Sigmoid colon (tissue), 7 donors: ENCODE measurements around the gene CNN2. TPM values are rescaled to one million over a fixed set of nuclear protein-coding genes. Genes with fewer than 3 reads are reported as not detected.
"Not testable (repeated sequence)": the region's sequence is repeated elsewhere in the genome, so short reads cannot be mapped to it uniquely, and the experiment has no call there.

Experiments used
- DNase-seq: peaks from one replicate; pipeline ENCODE4 v3.0.0-alpha.2; 2019
- H3K27ac ChIP-seq, 4 donors: fragments of 200-600 bp; sonication (generic); one replicate each; pipeline ENCODE4 v1.5.1; 2016 to 2019; ENCODE audit warnings: mild to moderate bottlenecking in 1 of 4
- H3K27me3 ChIP-seq, 3 donors: fragments of 200-600 bp; sonication (generic); one replicate each; pipeline ENCODE4 v1.5.1; 2019; ENCODE audit warnings: mild to moderate bottlenecking in 1 of 3
- H3K36me3 ChIP-seq, 4 donors: fragments of 200-600 bp; sonication (generic); one replicate each; pipeline ENCODE4 v1.5.1; 2016 to 2019
- H3K4me1 ChIP-seq, 4 donors: fragments of 200-600 bp; sonication (generic); one replicate each; pipeline ENCODE4 v1.5.1; 2017 to 2019
- H3K4me3 ChIP-seq, 4 donors: fragments of 200-600 bp; sonication (generic); one replicate each; pipeline ENCODE4 v1.5.1; 2017 to 2019; ENCODE audit warnings: mild to moderate bottlenecking in 2 of 4, moderate library complexity in 1 of 4
- H3K9me3 ChIP-seq, 4 donors: fragments of 200-600 bp in 3 of 4; sonication (generic) in 3 of 4; one replicate each; pipeline versions ENCODE4 v1.5.1 to v1.6.1; 2013 to 2019
- EP300 ChIP-seq, 4 donors: sonication (generic); formaldehyde crosslinking; IDR thresholded peaks; one replicate each; pipeline ENCODE4 v1.6.1; 2017; ENCODE audit warnings: antibody characterized with exemption in 4 of 4
- POLR2A ChIP-seq, 2 donors: fragments of 450-650 bp; IDR thresholded peaks; one replicate each; pipeline ENCODE4 v1.6.1; 2016; ENCODE audit warnings: antibody characterized with exemption in 2 of 2, mild to moderate bottlenecking in 2 of 2, moderate library complexity in 2 of 2
- POLR2AphosphoS5 ChIP-seq, 4 donors: sonication (generic); formaldehyde crosslinking; IDR thresholded peaks; one replicate each; pipeline ENCODE4 v1.6.1; 2017; ENCODE audit warnings: antibody characterized with exemption in 4 of 4
- WGBS, 2 donors: extraction: QIAGEN DNeasy Blood & Tissue Kit; methylation state at CpG; one replicate each; pipeline ENCODE4 v1.1.7; 2013; 5-methylcytosine and 5-hydroxymethylcytosine counted together
- intact Hi-C: fragments of 100-400 bp; cut with DNase I; formaldehyde crosslinking; loops from one replicate; pipeline ENCODE4 v1.15.1; 2023
- polyA plus RNA-seq, 3 donors: library from polyadenylated mRNA; stranded (reverse); fragments of 200-250 nt; gene quantifications; one replicate each; pipeline ENCODE4 v1.2.3, GENCODE V29; 2013
- total RNA-seq, 4 donors: library from RNA; depleted of rRNA; stranded (reverse); fragments of >200 nt; gene quantifications; one replicate each; pipeline ENCODE4 v1.1.0, GENCODE V29; 2016
- TF ChIP-seq, protein P1 (sequence below), 4 experiments: fragments of 450-650 bp in 3 of 4; fragments of 200-600 bp in 1 of 4; IDR thresholded peaks; one replicate each; pipeline ENCODE4 v1.5.1; 2016 to 2019; ENCODE audit warnings: antibody characterized with exemption in 4 of 4, mild to moderate bottlenecking in 3 of 4, moderate library complexity in 2 of 4
- donor health status: healthy with polysubstance abuse.
- donor health status: Bipolar disorder and iron deficiency.
- donor health status: healthy.

CNN2 gene
- total and polyA plus RNA-seq, 7 donors, result 25.5 to 115 (median 48.0) TPM

- Histone ChIP-seq H3K4me3 (peak overlapping the region in 3 of 4 donors; percentile 66 to 86 (median 82)), H3K27ac (peak overlapping the region in 3 of 4 donors; percentile 92 to 96 (median 95)), H3K36me3 (peaks cover 0 to 5% (median 2%) of the 10 kb centered on the region in 4 donors), H3K4me1 (peaks cover 0 to 79% (median 71%) of the 10 kb centered on the region in 4 donors), H3K9me3 (no peaks in the 10 kb centered on the region), H3K27me3 (no peaks in the 10 kb centered on the region)
- TF ChIP-seq POLR2AphosphoS5 (IDR thresholded peaks at IDR 0.05) (no peak), POLR2A (IDR thresholded peaks at IDR 0.05) (no peak), EP300 (IDR thresholded peaks at IDR 0.05) (no peak)
- TF ChIP-seq, protein P1, sequence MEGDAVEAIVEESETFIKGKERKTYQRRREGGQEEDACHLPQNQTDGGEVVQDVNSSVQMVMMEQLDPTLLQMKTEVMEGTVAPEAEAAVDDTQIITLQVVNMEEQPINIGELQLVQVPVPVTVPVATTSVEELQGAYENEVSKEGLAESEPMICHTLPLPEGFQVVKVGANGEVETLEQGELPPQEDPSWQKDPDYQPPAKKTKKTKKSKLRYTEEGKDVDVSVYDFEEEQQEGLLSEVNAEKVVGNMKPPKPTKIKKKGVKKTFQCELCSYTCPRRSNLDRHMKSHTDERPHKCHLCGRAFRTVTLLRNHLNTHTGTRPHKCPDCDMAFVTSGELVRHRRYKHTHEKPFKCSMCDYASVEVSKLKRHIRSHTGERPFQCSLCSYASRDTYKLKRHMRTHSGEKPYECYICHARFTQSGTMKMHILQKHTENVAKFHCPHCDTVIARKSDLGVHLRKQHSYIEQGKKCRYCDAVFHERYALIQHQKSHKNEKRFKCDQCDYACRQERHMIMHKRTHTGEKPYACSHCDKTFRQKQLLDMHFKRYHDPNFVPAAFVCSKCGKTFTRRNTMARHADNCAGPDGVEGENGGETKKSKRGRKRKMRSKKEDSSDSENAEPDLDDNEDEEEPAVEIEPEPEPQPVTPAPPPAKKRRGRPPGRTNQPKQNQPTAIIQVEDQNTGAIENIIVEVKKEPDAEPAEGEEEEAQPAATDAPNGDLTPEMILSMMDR (IDR thresholded peaks at IDR 0.05), result no peak
- no peak for DNase-seq
- WGBS, 2 donors, result 48 to 64% methylated on average over 17 of the region's 17 CpGs
- intact Hi-C loops, result no loop called here
Observed at GRCh38 chr19:1018932-1019615, 7.3 kb upstream of the CNN2 start.

DNA sequence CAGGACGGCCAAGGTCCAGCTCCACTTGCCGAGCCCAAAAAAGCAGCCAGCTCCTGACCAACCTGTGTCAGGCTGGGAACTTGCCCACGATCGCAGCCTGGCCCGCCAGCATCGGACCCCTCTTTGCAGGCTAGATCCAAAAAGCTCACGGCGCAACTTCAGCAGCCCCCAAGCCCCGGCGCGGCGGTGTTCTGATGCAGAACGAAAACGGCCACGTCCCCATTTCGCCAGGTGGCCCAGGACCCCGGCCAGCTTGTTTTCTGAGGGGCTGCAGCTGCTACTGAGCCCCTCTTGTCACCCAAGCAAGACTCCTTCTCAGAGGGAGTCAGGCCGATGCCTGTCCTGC is 6.8 kb upstream of the CNN2 start:
- no peak for DNase-seq
- peak overlapping the region; percentile 66 to 97 (median 84) for H3K4me3 ChIP-seq
- peaks cover 0 to 79% (median 67%) of the 10 kb centered on the region in 4 donors for H3K4me1 ChIP-seq
- no peaks in the 10 kb centered on the region for H3K27me3 ChIP-seq
- TF ChIP-seq POLR2A (IDR thresholded peaks at IDR 0.05) (no peak), POLR2AphosphoS5 (IDR thresholded peaks at IDR 0.05) (no peak), EP300 (IDR thresholded peaks at IDR 0.05) (no peak)
- TF ChIP-seq, protein P1 (IDR thresholded peaks at IDR 0.05), result no peak
- 58 to 66% methylated on average over 18 of the region's 18 CpGs for WGBS, 2 donors
- no peaks in the 10 kb centered on the region for H3K9me3 ChIP-seq
- H3K27ac ChIP-seq, result peak overlapping the region in 3 of 4 donors; percentile 92 to 96 (median 95)
- H3K36me3 ChIP-seq, result peaks cover 0 to under 1% (median 0%) of the 10 kb centered on the region in 4 donors
- intact Hi-C loops, result no loop called here

GRCh38 chr19:1019980-1020867 is 6.2 kb upstream of the CNN2 start:
- no peaks in the 10 kb centered on the region for H3K36me3 ChIP-seq
- WGBS, 2 donors, result 1% methylated on average over 60 of the region's 60 CpGs
- no peaks in the 10 kb centered on the region for H3K27me3 ChIP-seq
- peak overlapping the region; percentile 92 to 96 (median 94) for H3K27ac ChIP-seq
- intact Hi-C loops, result loop anchor here (2.0 kb wide), 1 partner anchor 221 kb away; the partner anchor contains the start of gene ATP5F1D
- peaks cover 0 to 72% (median 61%) of the 10 kb centered on the region in 4 donors for H3K4me1 ChIP-seq
- no peaks in the 10 kb centered on the region for H3K9me3 ChIP-seq
- peak overlapping the region; percentile 66 to 97 (median 84) for H3K4me3 ChIP-seq
- TF ChIP-seq POLR2A (IDR thresholded peaks at IDR 0.05), result no peak
- TF ChIP-seq, protein P1 (IDR thresholded peaks at IDR 0.05), result no peak
- no peak for TF ChIP-seq POLR2AphosphoS5 (IDR thresholded peaks at IDR 0.05)
- TF ChIP-seq EP300 (IDR thresholded peaks at IDR 0.05), result no peak
- peak; percentile 81 for DNase-seq

- no peak for TF ChIP-seq POLR2A (IDR thresholded peaks at IDR 0.05)
- peak in 1 of 4 donors; percentile 71 for TF ChIP-seq EP300 (IDR thresholded peaks at IDR 0.05)
- TF ChIP-seq, protein P1 (IDR thresholded peaks at IDR 0.05), result no peak
- TF ChIP-seq POLR2AphosphoS5 (IDR thresholded peaks at IDR 0.05), result peak; percentile 48 to 84 (median 68)
- Histone ChIP-seq H3K4me3 (peak within 1 kb of the TSS; percentile 66 to 97 (median 84)), H3K4me1 (peaks cover 0 to 69% (median 58%) of the 10 kb centered on the region in 4 donors), H3K27me3 (no peaks in the 10 kb centered on the region), H3K36me3 (no peaks in the 10 kb centered on the region), H3K9me3 (no peaks in the 10 kb centered on the region), H3K27ac (peak within 1 kb of the TSS; percentile 92 to 96 (median 94))
- peak; percentile 99 for DNase-seq
- intact Hi-C loops, result loop anchor here (2.0 kb wide), 1 partner anchor 220 kb away; the partner anchor contains the start of gene ATP5F1D
- 0% methylated on average over 68 of the region's 68 CpGs for WGBS, 2 donors
Observed at GRCh38 chr19:1020868-1021425, 5.5 kb upstream of the CNN2 start, which contains the start of gene TMEM259. TSS of gene TMEM259 (minus strand) at chr19:1021123. CDS start at chr19:1020996, 127 bp downstream.

GRCh38 chr19:1023883-1024188 is 2.6 kb upstream of the CNN2 start:
- H3K27me3 ChIP-seq, intact Hi-C loops, H3K9me3 ChIP-seq, H3K36me3 ChIP-seq, H3K4me3 ChIP-seq, DNase-seq: not testable (repeated sequence)
- WGBS, 2 donors, result 54 to 84% methylated on average over 5 of the region's 5 CpGs
- H3K27ac ChIP-seq, result peak overlapping the region; percentile 92 to 96 (median 94)
- peaks cover 0 to 55% (median 38%) of the 10 kb centered on the region in 4 donors for H3K4me1 ChIP-seq

GRCh38 chr19:1025080-1025479 is 1.3 kb upstream of the CNN2 start:
- H3K4me3 ChIP-seq, H3K36me3 ChIP-seq, DNase-seq, H3K9me3 ChIP-seq, H3K27me3 ChIP-seq: not testable (repeated sequence)
- peak overlapping the region; percentile 95 to 100 (median 98) for H3K27ac ChIP-seq
- H3K4me1 ChIP-seq, result peaks cover 0 to 55% (median 36%) of the 10 kb centered on the region in 4 donors
- WGBS, 2 donors, result 78 to 87% methylated on average over 6 of the region's 6 CpGs
- intact Hi-C loops, result loop anchor here (5.0 kb wide), 1 partner anchor 72 kb away; the partner anchor contains the start of gene POLR2E
